ENCODE results near the gene IGSF11.

DNA sequence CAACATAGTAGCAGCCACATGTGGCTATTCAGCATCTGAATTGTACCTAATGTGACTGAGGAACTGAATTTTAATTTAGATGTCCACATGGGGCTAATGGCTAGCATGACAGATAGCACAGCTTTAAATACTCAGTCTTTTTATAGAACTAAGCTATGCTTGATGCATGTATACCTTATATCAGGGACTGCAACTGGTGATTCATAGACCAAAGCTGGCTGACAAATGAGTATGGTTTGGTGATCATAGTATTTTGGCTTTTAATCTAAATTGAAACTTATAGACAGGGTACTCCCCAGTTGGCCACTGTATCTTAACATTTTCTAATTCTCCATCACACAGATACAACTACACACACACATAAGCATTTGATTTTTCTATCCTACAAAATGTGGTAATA lies 83.6 kb downstream of the IGSF11 start:
- TF ChIP-seq, protein P1, sequence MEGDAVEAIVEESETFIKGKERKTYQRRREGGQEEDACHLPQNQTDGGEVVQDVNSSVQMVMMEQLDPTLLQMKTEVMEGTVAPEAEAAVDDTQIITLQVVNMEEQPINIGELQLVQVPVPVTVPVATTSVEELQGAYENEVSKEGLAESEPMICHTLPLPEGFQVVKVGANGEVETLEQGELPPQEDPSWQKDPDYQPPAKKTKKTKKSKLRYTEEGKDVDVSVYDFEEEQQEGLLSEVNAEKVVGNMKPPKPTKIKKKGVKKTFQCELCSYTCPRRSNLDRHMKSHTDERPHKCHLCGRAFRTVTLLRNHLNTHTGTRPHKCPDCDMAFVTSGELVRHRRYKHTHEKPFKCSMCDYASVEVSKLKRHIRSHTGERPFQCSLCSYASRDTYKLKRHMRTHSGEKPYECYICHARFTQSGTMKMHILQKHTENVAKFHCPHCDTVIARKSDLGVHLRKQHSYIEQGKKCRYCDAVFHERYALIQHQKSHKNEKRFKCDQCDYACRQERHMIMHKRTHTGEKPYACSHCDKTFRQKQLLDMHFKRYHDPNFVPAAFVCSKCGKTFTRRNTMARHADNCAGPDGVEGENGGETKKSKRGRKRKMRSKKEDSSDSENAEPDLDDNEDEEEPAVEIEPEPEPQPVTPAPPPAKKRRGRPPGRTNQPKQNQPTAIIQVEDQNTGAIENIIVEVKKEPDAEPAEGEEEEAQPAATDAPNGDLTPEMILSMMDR (IDR thresholded peaks at IDR 0.05; ENCODE audit: insufficient read depth, low read length), result no peak
- TF ChIP-seq SPI1 (IDR thresholded peaks at IDR 0.05; ENCODE audit: borderline replicate concordance, low read depth) (no peak), GABPA (IDR thresholded peaks at IDR 0.05; ENCODE audit: low read depth) (no peak)
